Neural cell (in vitro differentiated cells): Measurements from ENCODE around the gene M1AP. TPM values are rescaled to one million over a fixed set of nuclear protein-coding genes. Genes with fewer than 3 reads are reported as not detected.

ENCODE experiments used
- H2AFZ ChIP-seq: fragments of 200-600, 300-800 bp; sonication (generic), shearing (Covaris generic); 2 replicates; pipeline ENCODE4 v1.6.0; 2014; ENCODE audit warnings: low read depth, mild to moderate bottlenecking, antibody characterized with exemption, low read length, moderate library complexity
- H3F3A ChIP-seq: fragments of 200-600 bp; shearing (Covaris generic); 2 replicates; pipeline ENCODE4 v1.6.1; 2016; ENCODE audit warnings: mild to moderate bottlenecking, moderate library complexity, mixed read lengths, antibody characterized with exemption, low read length; ENCODE audit not compliant: insufficient read depth, poor library complexity, severe bottlenecking
- H3K27ac ChIP-seq: fragments of 200-600, 300-800 bp; sonication (generic), shearing (Covaris generic); 2 replicates; pipeline ENCODE4 v1.5.1; 2014; ENCODE audit warnings: mild to moderate bottlenecking, low read length, moderate library complexity
- H3K27me3 ChIP-seq: fragments of 300-800, 200-600 bp; sonication (generic), shearing (Covaris generic); 2 replicates; pipeline ENCODE4 v1.6.0; 2014; ENCODE audit warnings: mild to moderate bottlenecking, low read depth, low read length, moderate library complexity; ENCODE audit not compliant: insufficient read depth
- H3K36me3 ChIP-seq: fragments of 300-800, 200-600 bp; sonication (generic), shearing (Covaris generic); 2 replicates; pipeline ENCODE4 v1.5.1; 2014; ENCODE audit warnings: mild to moderate bottlenecking, antibody characterized with exemption, low read length, moderate library complexity; ENCODE audit not compliant: insufficient read depth
- H3K4me2 ChIP-seq: fragments of 300-800, 200-600 bp; sonication (generic), shearing (Covaris generic); 2 replicates; pipeline ENCODE4 v1.6.0; 2014; ENCODE audit warnings: mild to moderate bottlenecking, low read length
- H3K4me3 ChIP-seq: fragments of 300-800, 200-600 bp; sonication (generic), shearing (Covaris generic); 2 replicates; pipeline ENCODE4 v1.5.1; 2014; ENCODE audit warnings: mild to moderate bottlenecking, low read length, moderate library complexity
- H3K79me2 ChIP-seq: fragments of 200-600 bp; shearing (Covaris generic); replicated peaks from 2 replicates; pipeline ENCODE4 v1.6.0; 2014; ENCODE audit warnings: mild to moderate bottlenecking, low read length, moderate library complexity; ENCODE audit not compliant: insufficient read depth
- H3K9ac ChIP-seq: fragments of 300-800, 200-600 bp; sonication (generic), shearing (Covaris generic); 2 replicates; pipeline ENCODE4 v1.6.1; 2016; ENCODE audit warnings: mild to moderate bottlenecking, low read length, mixed read lengths
- H3K9me2 ChIP-seq: fragments of 200-600 bp; shearing (Covaris generic); 2 replicates; pipeline ENCODE4 v1.6.1; 2016; ENCODE audit warnings: mild to moderate bottlenecking, low read length, mixed read lengths; ENCODE audit not compliant: insufficient read depth
- H3K9me3 ChIP-seq: fragments of 200-600, 300-800 bp; sonication (generic), shearing (Covaris generic); 2 replicates; pipeline ENCODE4 v1.6.1; 2016; ENCODE audit warnings: mild to moderate bottlenecking, mixed run types, low read length, moderate library complexity, mixed read lengths
- H4K20me1 ChIP-seq: fragments of 200-600 bp; shearing (Covaris generic); 2 replicates; pipeline ENCODE4 v1.6.1; 2016; ENCODE audit warnings: mild to moderate bottlenecking, mixed run types; ENCODE audit not compliant: insufficient read depth
- EP300 ChIP-seq: fragments of 450-650 bp; conservative IDR thresholded peaks from 2 replicates; pipeline ENCODE4 v1.6.1; 2014; ENCODE audit warnings: antibody characterized with exemption, mild to moderate bottlenecking, moderate library complexity; ENCODE audit not compliant: poor library complexity, severe bottlenecking
- EZH2 ChIP-seq: fragments of 200-600, 300-800 bp; shearing (Covaris generic), sonication (generic); IDR thresholded peaks from 2 replicates; pipeline ENCODE4 v1.6.1; 2014; ENCODE audit warnings: antibody characterized with exemption, low read length, borderline replicate concordance, mild to moderate bottlenecking; ENCODE audit not compliant: insufficient read depth, poor library complexity, severe bottlenecking
- MXI1 ChIP-seq: fragments of 450-650 bp; conservative IDR thresholded peaks from 2 replicates; pipeline ENCODE4 v1.6.1; 2014; ENCODE audit warnings: antibody characterized with exemption, mild to moderate bottlenecking; ENCODE audit not compliant: poor library complexity, severe bottlenecking
- POLR2AphosphoS5 ChIP-seq: IDR thresholded peaks from 2 replicates; pipeline ENCODE4 v1.6.1; 2012
- RAD21 ChIP-seq: fragments of 450-650 bp; conservative IDR thresholded peaks from 2 replicates; pipeline ENCODE4 v1.6.1; 2014; ENCODE audit warnings: antibody characterized with exemption, mild to moderate bottlenecking, moderate library complexity
- SMC3 ChIP-seq: fragments of 450-650 bp; conservative IDR thresholded peaks from 2 replicates; pipeline ENCODE4 v1.6.1; 2014; ENCODE audit warnings: antibody characterized with exemption, mild to moderate bottlenecking, moderate library complexity; ENCODE audit not compliant: poor library complexity
- TAF1 ChIP-seq: IDR thresholded peaks from 2 replicates; pipeline ENCODE4 v1.6.1; 2012; ENCODE audit warnings: low read depth
- polyA plus RNA-seq: library from polyadenylated mRNA; depleted of rRNA; stranded (reverse); fragments of >200 nt; gene quantifications from 2 replicates; pipeline ENCODE4 v1.2.3, GENCODE V29; 2014
- TF ChIP-seq, protein P1 (sequence below): IDR thresholded peaks from 2 replicates; pipeline ENCODE4 v1.6.1; 2012; ENCODE audit warnings: borderline replicate concordance
- TF ChIP-seq, protein P2 (sequence below): fragments of 450-650 bp; IDR thresholded peaks from 2 replicates; pipeline ENCODE4 v1.5.1; 2014; ENCODE audit warnings: antibody characterized with exemption, mild to moderate bottlenecking, moderate library complexity; ENCODE audit not compliant: poor library complexity, severe bottlenecking

The M1AP gene
- polyA plus RNA-seq, 1 donor from 2014 or later = not detected

DNA sequence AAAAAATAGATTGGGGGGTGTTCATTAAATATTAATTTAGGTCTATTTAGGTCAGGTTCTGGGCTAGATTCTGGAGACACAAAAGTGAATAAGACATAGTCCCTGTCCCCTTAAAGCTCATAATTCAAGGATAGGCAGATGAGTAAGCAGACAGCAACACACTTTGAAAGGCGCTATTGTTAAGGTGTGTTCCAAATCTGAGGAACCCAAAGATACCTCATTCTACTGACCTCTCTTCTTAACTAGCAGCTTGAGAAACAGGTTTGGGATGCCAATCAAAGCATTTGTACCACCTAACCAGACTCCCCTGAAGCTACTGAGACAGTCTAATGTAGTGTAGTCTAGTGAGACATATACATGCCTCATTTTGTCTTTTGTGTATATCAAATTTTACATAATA is 40.8 kb upstream of the M1AP start:
- Histone ChIP-seq H3K27me3 (no peaks in the 10 kb centered on the region), H3K9me2 (no peaks in the 10 kb centered on the region), H3K27ac (no peak overlapping the region), H3K4me3 (no peak overlapping the region), H3F3A (no peaks in the 10 kb centered on the region), H3K79me2 (no peaks in the 10 kb centered on the region), H3K36me3 (no peaks in the 10 kb centered on the region), H3K4me2 (no peak overlapping the region), H3K9ac (no peak overlapping the region), H4K20me1 (no peaks in the 10 kb centered on the region), H3K9me3 (no peaks in the 10 kb centered on the region), H2AFZ (no peak overlapping the region)
- TF ChIP-seq EZH2 = no peak
- TF ChIP-seq POLR2AphosphoS5 = no peak
- TF ChIP-seq, protein P1, sequence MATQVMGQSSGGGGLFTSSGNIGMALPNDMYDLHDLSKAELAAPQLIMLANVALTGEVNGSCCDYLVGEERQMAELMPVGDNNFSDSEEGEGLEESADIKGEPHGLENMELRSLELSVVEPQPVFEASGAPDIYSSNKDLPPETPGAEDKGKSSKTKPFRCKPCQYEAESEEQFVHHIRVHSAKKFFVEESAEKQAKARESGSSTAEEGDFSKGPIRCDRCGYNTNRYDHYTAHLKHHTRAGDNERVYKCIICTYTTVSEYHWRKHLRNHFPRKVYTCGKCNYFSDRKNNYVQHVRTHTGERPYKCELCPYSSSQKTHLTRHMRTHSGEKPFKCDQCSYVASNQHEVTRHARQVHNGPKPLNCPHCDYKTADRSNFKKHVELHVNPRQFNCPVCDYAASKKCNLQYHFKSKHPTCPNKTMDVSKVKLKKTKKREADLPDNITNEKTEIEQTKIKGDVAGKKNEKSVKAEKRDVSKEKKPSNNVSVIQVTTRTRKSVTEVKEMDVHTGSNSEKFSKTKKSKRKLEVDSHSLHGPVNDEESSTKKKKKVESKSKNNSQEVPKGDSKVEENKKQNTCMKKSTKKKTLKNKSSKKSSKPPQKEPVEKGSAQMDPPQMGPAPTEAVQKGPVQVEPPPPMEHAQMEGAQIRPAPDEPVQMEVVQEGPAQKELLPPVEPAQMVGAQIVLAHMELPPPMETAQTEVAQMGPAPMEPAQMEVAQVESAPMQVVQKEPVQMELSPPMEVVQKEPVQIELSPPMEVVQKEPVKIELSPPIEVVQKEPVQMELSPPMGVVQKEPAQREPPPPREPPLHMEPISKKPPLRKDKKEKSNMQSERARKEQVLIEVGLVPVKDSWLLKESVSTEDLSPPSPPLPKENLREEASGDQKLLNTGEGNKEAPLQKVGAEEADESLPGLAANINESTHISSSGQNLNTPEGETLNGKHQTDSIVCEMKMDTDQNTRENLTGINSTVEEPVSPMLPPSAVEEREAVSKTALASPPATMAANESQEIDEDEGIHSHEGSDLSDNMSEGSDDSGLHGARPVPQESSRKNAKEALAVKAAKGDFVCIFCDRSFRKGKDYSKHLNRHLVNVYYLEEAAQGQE = no peak
- TF ChIP-seq SMC3 = no peak
- no peak for TF ChIP-seq RAD21
- no peak for TF ChIP-seq TAF1
- no peak for TF ChIP-seq EP300
- TF ChIP-seq MXI1 = no peak
- TF ChIP-seq, protein P2, sequence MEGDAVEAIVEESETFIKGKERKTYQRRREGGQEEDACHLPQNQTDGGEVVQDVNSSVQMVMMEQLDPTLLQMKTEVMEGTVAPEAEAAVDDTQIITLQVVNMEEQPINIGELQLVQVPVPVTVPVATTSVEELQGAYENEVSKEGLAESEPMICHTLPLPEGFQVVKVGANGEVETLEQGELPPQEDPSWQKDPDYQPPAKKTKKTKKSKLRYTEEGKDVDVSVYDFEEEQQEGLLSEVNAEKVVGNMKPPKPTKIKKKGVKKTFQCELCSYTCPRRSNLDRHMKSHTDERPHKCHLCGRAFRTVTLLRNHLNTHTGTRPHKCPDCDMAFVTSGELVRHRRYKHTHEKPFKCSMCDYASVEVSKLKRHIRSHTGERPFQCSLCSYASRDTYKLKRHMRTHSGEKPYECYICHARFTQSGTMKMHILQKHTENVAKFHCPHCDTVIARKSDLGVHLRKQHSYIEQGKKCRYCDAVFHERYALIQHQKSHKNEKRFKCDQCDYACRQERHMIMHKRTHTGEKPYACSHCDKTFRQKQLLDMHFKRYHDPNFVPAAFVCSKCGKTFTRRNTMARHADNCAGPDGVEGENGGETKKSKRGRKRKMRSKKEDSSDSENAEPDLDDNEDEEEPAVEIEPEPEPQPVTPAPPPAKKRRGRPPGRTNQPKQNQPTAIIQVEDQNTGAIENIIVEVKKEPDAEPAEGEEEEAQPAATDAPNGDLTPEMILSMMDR = no peak

DNA sequence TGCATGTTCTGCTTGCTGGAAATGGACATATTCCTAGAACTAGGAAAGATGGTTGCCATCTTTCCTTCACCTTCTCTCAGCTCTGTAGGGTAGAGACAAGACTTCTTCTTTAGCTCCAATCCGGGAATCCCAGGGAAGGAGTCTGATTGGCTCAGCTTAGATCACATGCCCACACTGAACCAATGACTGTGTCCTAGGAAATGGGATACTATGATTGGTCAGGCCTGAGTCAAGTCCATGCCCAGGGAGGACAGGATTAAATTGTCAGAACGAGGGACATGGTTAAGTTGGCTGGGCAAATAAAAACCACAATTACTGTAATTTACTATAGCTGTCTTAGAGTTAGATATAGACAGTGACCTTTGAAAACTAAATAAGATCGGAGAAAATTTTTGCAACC is 37.3 kb upstream of the M1AP start:
- Histone ChIP-seq H3K79me2 (no peaks in the 10 kb centered on the region), H3F3A (no peaks in the 10 kb centered on the region), H3K9me2 (no peaks in the 10 kb centered on the region), H3K4me2 (no peak overlapping the region), H3K9ac (no peak overlapping the region), H3K4me3 (no peak overlapping the region), H3K9me3 (no peaks in the 10 kb centered on the region), H3K27ac (no peak overlapping the region), H3K27me3 (no peaks in the 10 kb centered on the region), H4K20me1 (no peaks in the 10 kb centered on the region), H2AFZ (no peak overlapping the region), H3K36me3 (no peaks in the 10 kb centered on the region)
- TF ChIP-seq TAF1 = no peak
- no peak for TF ChIP-seq EP300
- no peak for TF ChIP-seq MXI1
- no peak for TF ChIP-seq RAD21
- TF ChIP-seq, protein P1 = no peak
- TF ChIP-seq POLR2AphosphoS5 = no peak
- TF ChIP-seq EZH2 = no peak
- TF ChIP-seq SMC3 = no peak
- TF ChIP-seq, protein P2 = no peak
